Measurements from ENCODE around the gene GADD45GIP1. TPM values are rescaled to one million over a fixed set of nuclear protein-coding genes. Genes with fewer than 3 reads are reported as not detected.
"Not testable (repeated sequence)": the region's sequence is repeated elsewhere in the genome, so short reads cannot be mapped to it uniquely, and the experiment has no call there.

The GADD45GIP1 gene
- polyA plus RNA-seq, 3 donors: 34.2 to 51.5 (median 38.2) TPM

GRCh38 chr19:12933287-12934072, 23.5 kb downstream of the GADD45GIP1 start, which contains the start of gene FARSA:
TSS of gene FARSA (minus strand) at chr19:12933711. CDS start at chr19:12933696, 15 bp downstream.
- WGBS, 3 donors: 0 to 1% (median 1%) methylated on average over 46 to 51 of the region's 51 CpGs
- H3K27ac ChIP-seq (ENCODE audit: low read depth, low read length): no peak within 1 kb of the TSS

- WGBS, 3 donors: 24 to 28% (median 25%) methylated on average over 16 of the region's 16 CpGs
- no peak overlapping the region for H3K27ac ChIP-seq (ENCODE audit: low read depth, low read length)
Measured at GRCh38 chr19:12932392-12933286, 24.4 kb downstream of the GADD45GIP1 start.

GRCh38 chr19:12930002-12930645, 26.9 kb downstream of the GADD45GIP1 start:
- 87 to 91% (median 88%) methylated on average over 18 to 19 of the region's 19 CpGs for WGBS, 3 donors

GRCh38 chr19:12924621-12925310, 32.3 kb downstream of the GADD45GIP1 start:
- 95 to 98% (median 96%) methylated on average over 29 of the region's 29 CpGs for whole genome bisulfite sequencing, 3 donors

More at GRCh38 chr19:12930002-12930645, 26.9 kb downstream of the GADD45GIP1 start:
- no peak overlapping the region for H3K27ac ChIP-seq (ENCODE audit: low read depth, low read length)

GRCh38 chr19:12922959-12923358, 34.1 kb downstream of the GADD45GIP1 start:
- H3K27ac ChIP-seq (ENCODE audit: low read depth, low read length): no peak overlapping the region
- 91 to 99% (median 94%) methylated on average over 4 of the region's 4 CpGs for WGBS, 3 donors

More at GRCh38 chr19:12924621-12925310, 32.3 kb downstream of the GADD45GIP1 start:
- H3K27ac ChIP-seq (ENCODE audit: low read depth, low read length): no peak overlapping the region

- WGBS, 3 donors: 54 to 65% (median 62%) methylated on average over 3 of the region's 3 CpGs
- H3K27ac ChIP-seq (ENCODE audit: low read depth, low read length): no peak overlapping the region
Measured at GRCh38 chr19:12921047-12921446, 36.0 kb downstream of the GADD45GIP1 start.

- WGBS, 3 donors: 92 to 95% (median 95%) methylated on average over 14 of the region's 14 CpGs
- H3K27ac ChIP-seq (ENCODE audit: low read depth, low read length): no peak overlapping the region
Measured at GRCh38 chr19:12918253-12918652, 38.8 kb downstream of the GADD45GIP1 start.

GRCh38 chr19:12915860-12916259, 41.2 kb downstream of the GADD45GIP1 start:
- 89 to 97% (median 89%) methylated on average over 4 of the region's 4 CpGs for WGBS, 3 donors

GRCh38 chr19:12913851-12914690, 43.0 kb downstream of the GADD45GIP1 start:
- no peak overlapping the region for H3K27ac ChIP-seq (ENCODE audit: low read depth, low read length)
- WGBS, 3 donors: 34 to 70% (median 38%) methylated on average over 12 of the region's 12 CpGs

More at GRCh38 chr19:12915860-12916259, 41.2 kb downstream of the GADD45GIP1 start:
- H3K27ac ChIP-seq (ENCODE audit: low read depth, low read length): not testable (repeated sequence)

GRCh38 chr19:12913011-12913561, 43.9 kb downstream of the GADD45GIP1 start:
- WGBS, 3 donors: 3 to 9% (median 6%) methylated on average over 22 of the region's 22 CpGs
- H3K27ac ChIP-seq (ENCODE audit: low read depth, low read length): peak overlapping the region; percentile 42

- H3K27ac ChIP-seq (ENCODE audit: low read depth, low read length): no peak overlapping the region
- 36 to 51% (median 50%) methylated on average over 4 of the region's 4 CpGs for WGBS, 3 donors
Measured at GRCh38 chr19:12912571-12912970, 44.5 kb downstream of the GADD45GIP1 start.

GRCh38 chr19:12907166-12907565, 49.9 kb downstream of the GADD45GIP1 start:
- WGBS, 3 donors: 77 to 89% (median 88%) methylated on average over 9 of the region's 9 CpGs
- no peak overlapping the region for H3K27ac ChIP-seq (ENCODE audit: low read depth, low read length)

Other genes starting within 250 kb of the GADD45GIP1 start
- gene TNPO2, start 233.3 kb downstream of the GADD45GIP1 start, polyA plus RNA-seq: 10 to 100 TPM; 14.3 to 36.9 (median 21.9) TPM
- 100 to 1,000 TPM; 143 to 267 (median 219) TPM for gene TRIR, start 222.5 kb downstream of the GADD45GIP1 start, polyA plus RNA-seq
- 10 to 100 TPM; 50.9 to 94.1 (median 93.1) TPM for gene GET3, start 219.7 kb downstream of the GADD45GIP1 start, polyA plus RNA-seq
- under 1 TPM in 1 of 3 donors, not detected in 2; 0.07 TPM for gene BEST2, start 205.4 kb downstream of the GADD45GIP1 start, polyA plus RNA-seq
- 100 to 1,000 TPM in 1 of 3 donors, 10 to 100 TPM in 2; 41.1 to 210 (median 57.2) TPM for gene HOOK2, start 181.7 kb downstream of the GADD45GIP1 start, polyA plus RNA-seq
- gene JUNB, start 165.7 kb downstream of the GADD45GIP1 start, polyA plus RNA-seq: 1,000 to 10,000 TPM in 2 of 3 donors, 100 to 1,000 TPM in 1; 120 to 1,553 (median 1,136) TPM
- gene PRDX2, start 155.4 kb downstream of the GADD45GIP1 start, polyA plus RNA-seq: 100 to 1,000 TPM; 159 to 386 (median 207) TPM
- 1 to 10 TPM in 1 of 3 donors, under 1 TPM in 2; 0.38 to 1.8 (median 0.52) TPM for gene THSD8, start 155.2 kb downstream of the GADD45GIP1 start, polyA plus RNA-seq
- 1 to 10 TPM; 3.3 to 6.4 (median 5.6) TPM for gene RNASEH2A, start 150.6 kb downstream of the GADD45GIP1 start, polyA plus RNA-seq
- under 1 TPM in 2 of 3 donors, not detected in 1; 0.10 to 0.46 TPM for gene RTBDN, start 122.6 kb downstream of the GADD45GIP1 start, polyA plus RNA-seq
- gene MAST1, start 118.7 kb downstream of the GADD45GIP1 start, polyA plus RNA-seq: 1 to 10 TPM in 1 of 3 donors, under 1 TPM in 1, not detected in 1; 0.18 to 2.3 TPM
- gene DNASE2, start 75.8 kb downstream of the GADD45GIP1 start, polyA plus RNA-seq: 10 to 100 TPM; 15.6 to 29.0 (median 28.1) TPM
- gene KLF1, start 70.0 kb downstream of the GADD45GIP1 start, polyA plus RNA-seq: under 1 TPM in 2 of 3 donors, not detected in 1; 0.04 to 0.07 TPM
- 10 to 100 TPM; 27.2 to 73.8 (median 27.3) TPM for gene GCDH, start 66.1 kb downstream of the GADD45GIP1 start, polyA plus RNA-seq
- gene SYCE2, start 37.9 kb downstream of the GADD45GIP1 start, polyA plus RNA-seq: 1 to 10 TPM in 1 of 3 donors, under 1 TPM in 1, not detected in 1; 0.05 to 1.2 TPM
- 10 to 100 TPM; 34.0 to 47.6 (median 35.0) TPM for gene FARSA, start 23.5 kb downstream of the GADD45GIP1 start, polyA plus RNA-seq
- 100 to 1,000 TPM; 215 to 433 (median 312) TPM for gene CALR, start 18.6 kb downstream of the GADD45GIP1 start, polyA plus RNA-seq
- gene RAD23A, start 11.4 kb downstream of the GADD45GIP1 start, polyA plus RNA-seq: 100 to 1,000 TPM in 2 of 3 donors, 10 to 100 TPM in 1; 58.1 to 159 (median 133) TPM
- under 1 TPM; 0.04 to 0.11 (median 0.05) TPM for gene DAND5, start 12.4 kb upstream of the GADD45GIP1 start, polyA plus RNA-seq
- gene NFIX, start 38.3 kb upstream of the GADD45GIP1 start, polyA plus RNA-seq: 10 to 100 TPM; 12.3 to 88.6 (median 77.6) TPM
- gene LYL1, start 145.6 kb upstream of the GADD45GIP1 start, polyA plus RNA-seq: 10 to 100 TPM in 1 of 3 donors, 1 to 10 TPM in 2; 1.9 to 10.3 (median 7.9) TPM
- gene TRMT1, start 159.5 kb upstream of the GADD45GIP1 start, polyA plus RNA-seq: 10 to 100 TPM; 25.0 to 38.9 (median 36.7) TPM
- 10 to 100 TPM in 2 of 3 donors, 1 to 10 TPM in 1; 7.9 to 21.0 (median 16.1) TPM for gene NACC1, start 161.0 kb upstream of the GADD45GIP1 start, polyA plus RNA-seq
- gene STX10, start 193.2 kb upstream of the GADD45GIP1 start, polyA plus RNA-seq: 10 to 100 TPM; 34.5 to 69.2 (median 63.1) TPM
- gene IER2, start 193.2 kb upstream of the GADD45GIP1 start, polyA plus RNA-seq: 100 to 1,000 TPM in 2 of 3 donors, 10 to 100 TPM in 1; 65.5 to 532 (median 190) TPM

Measured in adipose tissue (tissue), 3 donors.